ENCODE data around the gene BTN2A1. TPM values are rescaled to one million over a fixed set of nuclear protein-coding genes. Genes with fewer than 3 reads are reported as not detected.

BTN2A1 gene
- total RNA-seq, 1 donor from 2014 or later = 27.7 TPM

DNA sequence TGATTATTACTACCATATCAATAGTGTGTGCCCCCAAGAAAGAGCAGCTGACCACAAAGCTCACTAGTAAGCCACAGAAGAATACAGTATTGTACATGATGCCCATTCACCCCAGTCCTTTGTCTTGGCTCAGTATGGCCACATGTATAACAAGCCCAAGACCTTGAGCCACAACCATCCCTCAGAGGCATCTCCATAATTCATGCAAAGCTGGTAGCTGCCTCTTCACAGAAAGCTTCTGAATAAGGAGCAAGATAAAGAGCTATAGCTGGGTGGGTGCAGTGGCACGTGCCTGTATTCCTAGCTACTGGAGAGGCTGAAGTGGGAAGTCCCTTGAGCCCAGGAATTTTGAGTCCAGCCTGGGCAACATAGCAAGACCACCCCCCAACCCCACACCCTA, 37.5 kb downstream of the BTN2A1 start:
- Mint-ChIP-seq H3K27ac (ENCODE audit: unreplicated experiment) (no peak overlapping the region), H3K4me1 (ENCODE audit: unreplicated experiment) (no peaks in the 10 kb centered on the region)

DNA sequence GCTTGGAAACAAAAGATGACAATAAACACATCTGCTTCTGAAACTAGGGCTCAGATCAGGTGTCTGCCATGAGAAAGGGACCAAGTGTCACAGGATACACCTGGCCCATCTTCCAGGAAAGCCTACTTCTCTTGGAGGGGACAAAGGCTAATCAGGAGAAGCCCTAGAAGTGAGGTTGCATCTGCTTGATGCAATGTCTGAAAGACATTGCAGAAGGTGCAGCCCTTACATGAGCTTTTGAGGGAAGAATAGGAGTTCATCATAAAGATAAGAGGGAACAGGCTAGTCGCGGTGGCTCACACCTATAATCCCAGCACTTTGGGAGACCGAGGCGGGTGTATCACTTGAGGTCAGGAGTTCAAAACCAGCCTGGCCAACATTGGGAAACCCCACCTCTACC, 39.9 kb downstream of the BTN2A1 start:
- Mint-ChIP-seq H3K9me3 (ENCODE audit: unreplicated experiment) (no peaks in the 10 kb centered on the region), H3K27me3 (ENCODE audit: unreplicated experiment) (peaks cover 56% of the 10 kb centered on the region), H3K36me3 (ENCODE audit: unreplicated experiment) (no peaks in the 10 kb centered on the region), H3K4me1 (ENCODE audit: unreplicated experiment) (peaks cover 10% of the 10 kb centered on the region), H3K27ac (ENCODE audit: unreplicated experiment) (no peak overlapping the region), H3K4me3 (ENCODE audit: unreplicated experiment) (no peak overlapping the region)
- TF ChIP-seq, protein P1, sequence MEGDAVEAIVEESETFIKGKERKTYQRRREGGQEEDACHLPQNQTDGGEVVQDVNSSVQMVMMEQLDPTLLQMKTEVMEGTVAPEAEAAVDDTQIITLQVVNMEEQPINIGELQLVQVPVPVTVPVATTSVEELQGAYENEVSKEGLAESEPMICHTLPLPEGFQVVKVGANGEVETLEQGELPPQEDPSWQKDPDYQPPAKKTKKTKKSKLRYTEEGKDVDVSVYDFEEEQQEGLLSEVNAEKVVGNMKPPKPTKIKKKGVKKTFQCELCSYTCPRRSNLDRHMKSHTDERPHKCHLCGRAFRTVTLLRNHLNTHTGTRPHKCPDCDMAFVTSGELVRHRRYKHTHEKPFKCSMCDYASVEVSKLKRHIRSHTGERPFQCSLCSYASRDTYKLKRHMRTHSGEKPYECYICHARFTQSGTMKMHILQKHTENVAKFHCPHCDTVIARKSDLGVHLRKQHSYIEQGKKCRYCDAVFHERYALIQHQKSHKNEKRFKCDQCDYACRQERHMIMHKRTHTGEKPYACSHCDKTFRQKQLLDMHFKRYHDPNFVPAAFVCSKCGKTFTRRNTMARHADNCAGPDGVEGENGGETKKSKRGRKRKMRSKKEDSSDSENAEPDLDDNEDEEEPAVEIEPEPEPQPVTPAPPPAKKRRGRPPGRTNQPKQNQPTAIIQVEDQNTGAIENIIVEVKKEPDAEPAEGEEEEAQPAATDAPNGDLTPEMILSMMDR (IDR thresholded peaks at IDR 0.05) = no peak
- DNase-seq (ENCODE audit: extremely low spot score, unreplicated experiment) = no peak

More for the DNA sequence above, 37.5 kb downstream of the BTN2A1 start:
- peaks cover 36% of the 10 kb centered on the region for H3K27me3 Mint-ChIP-seq (ENCODE audit: unreplicated experiment)
- TF ChIP-seq, protein P1 (IDR thresholded peaks at IDR 0.05) = no peak
- H3K9me3 Mint-ChIP-seq (ENCODE audit: unreplicated experiment) = no peaks in the 10 kb centered on the region
- H3K4me3 Mint-ChIP-seq (ENCODE audit: unreplicated experiment) = no peak overlapping the region
- no peaks in the 10 kb centered on the region for H3K36me3 Mint-ChIP-seq (ENCODE audit: unreplicated experiment)
- DNase-seq (ENCODE audit: extremely low spot score, unreplicated experiment) = no peak

DNA sequence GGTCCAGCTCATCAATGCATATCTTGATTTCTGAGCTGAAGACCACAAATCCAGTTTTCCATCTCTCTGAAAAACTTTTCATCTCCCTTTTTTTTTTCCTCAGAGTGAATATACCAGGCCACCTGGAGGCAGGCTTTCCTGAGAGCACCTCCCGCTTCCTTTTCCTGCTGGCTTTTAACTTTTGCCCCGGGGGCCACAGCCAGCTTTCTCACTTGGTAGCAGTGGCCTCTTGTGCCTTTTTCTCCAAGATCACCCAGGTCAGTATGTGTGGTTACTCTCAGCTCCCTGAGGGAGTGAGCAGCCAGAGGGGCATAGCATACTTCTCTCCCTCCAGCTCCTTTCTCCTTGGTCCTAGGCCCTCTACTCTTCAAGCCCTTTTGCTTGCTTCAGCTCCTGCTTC, 42.3 kb downstream of the BTN2A1 start, which contains the start of gene BTN1A1:
TSS of gene BTN1A1 (plus strand) at position 202 of the 400 bp plus-strand sequence. CDS start 984 bp downstream, outside the sequence.
- Mint-ChIP-seq H3K27ac (ENCODE audit: unreplicated experiment) (no peak within 1 kb of the TSS), H3K4me1 (ENCODE audit: unreplicated experiment) (peaks cover 10% of the 10 kb centered on the region), H3K4me3 (ENCODE audit: unreplicated experiment) (peak within 1 kb of the TSS; percentile 72), H3K27me3 (ENCODE audit: unreplicated experiment) (peaks cover 61% of the 10 kb centered on the region), H3K9me3 (ENCODE audit: unreplicated experiment) (no peaks in the 10 kb centered on the region), H3K36me3 (ENCODE audit: unreplicated experiment) (no peaks in the 10 kb centered on the region)
- TF ChIP-seq, protein P1 (IDR thresholded peaks at IDR 0.05) = no peak
- no peak for DNase-seq (ENCODE audit: extremely low spot score, unreplicated experiment)

DNA sequence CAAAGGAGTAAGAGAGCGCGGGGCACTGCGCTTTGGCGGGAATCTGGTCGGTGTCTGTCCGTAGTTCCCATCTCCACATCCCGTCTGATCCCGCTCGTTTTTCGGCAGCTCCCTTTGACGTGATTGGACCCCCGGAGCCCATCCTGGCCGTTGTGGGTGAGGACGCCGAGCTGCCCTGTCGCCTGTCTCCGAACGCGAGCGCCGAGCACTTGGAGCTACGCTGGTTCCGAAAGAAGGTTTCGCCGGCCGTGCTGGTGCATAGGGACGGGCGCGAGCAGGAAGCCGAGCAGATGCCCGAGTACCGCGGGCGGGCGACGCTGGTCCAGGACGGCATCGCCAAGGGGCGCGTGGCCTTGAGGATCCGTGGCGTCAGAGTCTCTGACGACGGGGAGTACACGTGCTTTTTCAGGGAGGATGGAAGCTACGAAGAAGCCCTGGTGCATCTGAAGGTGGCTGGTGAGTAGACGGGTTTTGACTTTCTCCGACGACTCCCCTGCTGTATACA, 43.8 kb downstream of the BTN2A1 start:
- peak overlapping the region; percentile 72 for H3K4me3 Mint-ChIP-seq (ENCODE audit: unreplicated experiment)
- TF ChIP-seq, protein P1 (IDR thresholded peaks at IDR 0.05) = no peak
- DNase-seq (ENCODE audit: extremely low spot score, unreplicated experiment) = no peak

DNA sequence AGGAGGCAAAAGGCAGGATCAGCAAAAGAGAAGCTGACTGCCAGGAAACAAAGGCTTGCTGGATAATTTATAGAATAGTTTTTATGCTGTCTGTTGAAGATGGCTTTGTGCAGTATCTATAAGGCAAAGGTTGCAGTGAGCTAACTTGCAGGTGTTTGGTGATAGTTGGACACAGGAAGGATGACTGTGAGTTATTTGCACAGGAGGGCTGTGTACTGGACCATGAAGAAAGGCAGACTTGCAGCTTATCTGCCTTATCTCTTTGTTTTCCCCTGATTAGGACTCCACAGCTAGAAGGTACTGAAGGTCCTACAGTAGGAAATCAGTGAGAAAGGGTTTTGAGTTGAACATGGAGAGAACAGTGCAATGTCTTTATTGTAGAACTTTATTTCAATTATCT, 44.4 kb downstream of the BTN2A1 start:
- DNase-seq (ENCODE audit: extremely low spot score, unreplicated experiment) = no peak
- H3K27me3 Mint-ChIP-seq (ENCODE audit: unreplicated experiment) = peaks cover 56% of the 10 kb centered on the region
- no peaks in the 10 kb centered on the region for H3K36me3 Mint-ChIP-seq (ENCODE audit: unreplicated experiment)
- peaks cover 10% of the 10 kb centered on the region for H3K4me1 Mint-ChIP-seq (ENCODE audit: unreplicated experiment)
- TF ChIP-seq, protein P1 (IDR thresholded peaks at IDR 0.05) = no peak
- H3K27ac Mint-ChIP-seq (ENCODE audit: unreplicated experiment) = no peak overlapping the region
- no peaks in the 10 kb centered on the region for H3K9me3 Mint-ChIP-seq (ENCODE audit: unreplicated experiment)
- H3K4me3 Mint-ChIP-seq (ENCODE audit: unreplicated experiment) = peak overlapping the region; percentile 72

More for the DNA sequence above, 43.8 kb downstream of the BTN2A1 start:
- Mint-ChIP-seq H3K27ac (ENCODE audit: unreplicated experiment) (no peak overlapping the region), H3K36me3 (ENCODE audit: unreplicated experiment) (no peaks in the 10 kb centered on the region), H3K27me3 (ENCODE audit: unreplicated experiment) (peaks cover 55% of the 10 kb centered on the region), H3K9me3 (ENCODE audit: unreplicated experiment) (no peaks in the 10 kb centered on the region), H3K4me1 (ENCODE audit: unreplicated experiment) (peaks cover 10% of the 10 kb centered on the region)
